Measurements from ENCODE around the gene SRRM4. TPM values are rescaled to one million over a fixed set of nuclear protein-coding genes. Genes with fewer than 3 reads are reported as not detected.

Gene SRRM4
- total and polyA plus RNA-seq, 10 of the 15 experiments (the other 5 are each of a cell fraction or from before 2014, with no cell fraction given) = under 0.01 to 0.01 TPM; not detected in 8

DNA sequence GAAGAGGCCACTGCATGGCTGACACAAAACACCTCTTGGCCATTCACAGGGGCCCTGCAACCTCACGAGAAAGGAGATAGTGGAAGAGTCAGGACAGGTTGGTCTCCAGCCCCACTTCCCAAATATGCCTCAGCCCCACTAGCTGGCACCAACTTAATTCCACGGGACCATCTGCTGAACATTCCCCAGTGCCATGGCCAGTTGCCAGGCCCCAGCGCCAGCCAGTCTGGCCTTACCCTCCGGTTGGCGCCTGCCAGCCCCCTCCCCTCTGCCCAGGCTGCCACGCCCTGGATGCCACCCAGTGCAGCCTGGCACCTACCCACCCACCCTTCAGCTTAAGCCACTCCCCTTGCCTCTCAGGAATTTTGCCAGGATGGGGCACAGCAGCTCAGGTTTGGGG lies 176.2 kb downstream of the SRRM4 start (continued):
- TF ChIP-seq, protein P1, sequence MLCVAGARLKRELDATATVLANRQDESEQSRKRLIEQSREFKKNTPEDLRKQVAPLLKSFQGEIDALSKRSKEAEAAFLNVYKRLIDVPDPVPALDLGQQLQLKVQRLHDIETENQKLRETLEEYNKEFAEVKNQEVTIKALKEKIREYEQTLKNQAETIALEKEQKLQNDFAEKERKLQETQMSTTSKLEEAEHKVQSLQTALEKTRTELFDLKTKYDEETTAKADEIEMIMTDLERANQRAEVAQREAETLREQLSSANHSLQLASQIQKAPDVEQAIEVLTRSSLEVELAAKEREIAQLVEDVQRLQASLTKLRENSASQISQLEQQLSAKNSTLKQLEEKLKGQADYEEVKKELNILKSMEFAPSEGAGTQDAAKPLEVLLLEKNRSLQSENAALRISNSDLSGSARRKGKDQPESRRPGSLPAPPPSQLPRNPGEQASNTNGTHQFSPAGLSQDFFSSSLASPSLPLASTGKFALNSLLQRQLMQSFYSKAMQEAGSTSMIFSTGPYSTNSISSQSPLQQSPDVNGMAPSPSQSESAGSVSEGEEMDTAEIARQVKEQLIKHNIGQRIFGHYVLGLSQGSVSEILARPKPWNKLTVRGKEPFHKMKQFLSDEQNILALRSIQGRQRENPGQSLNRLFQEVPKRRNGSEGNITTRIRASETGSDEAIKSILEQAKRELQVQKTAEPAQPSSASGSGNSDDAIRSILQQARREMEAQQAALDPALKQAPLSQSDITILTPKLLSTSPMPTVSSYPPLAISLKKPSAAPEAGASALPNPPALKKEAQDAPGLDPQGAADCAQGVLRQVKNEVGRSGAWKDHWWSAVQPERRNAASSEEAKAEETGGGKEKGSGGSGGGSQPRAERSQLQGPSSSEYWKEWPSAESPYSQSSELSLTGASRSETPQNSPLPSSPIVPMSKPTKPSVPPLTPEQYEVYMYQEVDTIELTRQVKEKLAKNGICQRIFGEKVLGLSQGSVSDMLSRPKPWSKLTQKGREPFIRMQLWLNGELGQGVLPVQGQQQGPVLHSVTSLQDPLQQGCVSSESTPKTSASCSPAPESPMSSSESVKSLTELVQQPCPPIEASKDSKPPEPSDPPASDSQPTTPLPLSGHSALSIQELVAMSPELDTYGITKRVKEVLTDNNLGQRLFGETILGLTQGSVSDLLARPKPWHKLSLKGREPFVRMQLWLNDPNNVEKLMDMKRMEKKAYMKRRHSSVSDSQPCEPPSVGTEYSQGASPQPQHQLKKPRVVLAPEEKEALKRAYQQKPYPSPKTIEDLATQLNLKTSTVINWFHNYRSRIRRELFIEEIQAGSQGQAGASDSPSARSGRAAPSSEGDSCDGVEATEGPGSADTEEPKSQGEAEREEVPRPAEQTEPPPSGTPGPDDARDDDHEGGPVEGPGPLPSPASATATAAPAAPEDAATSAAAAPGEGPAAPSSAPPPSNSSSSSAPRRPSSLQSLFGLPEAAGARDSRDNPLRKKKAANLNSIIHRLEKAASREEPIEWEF (IDR thresholded peaks at IDR 0.05; ENCODE audit: insufficient replicate concordance, low read depth, low read length) = no peak
- no peak for TF ChIP-seq SIX5 (IDR thresholded peaks at IDR 0.05; ENCODE audit: low read depth, low read length, severe bottlenecking)
- TF ChIP-seq, protein P2, sequence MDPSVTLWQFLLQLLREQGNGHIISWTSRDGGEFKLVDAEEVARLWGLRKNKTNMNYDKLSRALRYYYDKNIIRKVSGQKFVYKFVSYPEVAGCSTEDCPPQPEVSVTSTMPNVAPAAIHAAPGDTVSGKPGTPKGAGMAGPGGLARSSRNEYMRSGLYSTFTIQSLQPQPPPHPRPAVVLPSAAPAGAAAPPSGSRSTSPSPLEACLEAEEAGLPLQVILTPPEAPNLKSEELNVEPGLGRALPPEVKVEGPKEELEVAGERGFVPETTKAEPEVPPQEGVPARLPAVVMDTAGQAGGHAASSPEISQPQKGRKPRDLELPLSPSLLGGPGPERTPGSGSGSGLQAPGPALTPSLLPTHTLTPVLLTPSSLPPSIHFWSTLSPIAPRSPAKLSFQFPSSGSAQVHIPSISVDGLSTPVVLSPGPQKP (IDR thresholded peaks at IDR 0.05; ENCODE audit: low read depth, low read length) = no peak
- TF ChIP-seq, protein P3, sequence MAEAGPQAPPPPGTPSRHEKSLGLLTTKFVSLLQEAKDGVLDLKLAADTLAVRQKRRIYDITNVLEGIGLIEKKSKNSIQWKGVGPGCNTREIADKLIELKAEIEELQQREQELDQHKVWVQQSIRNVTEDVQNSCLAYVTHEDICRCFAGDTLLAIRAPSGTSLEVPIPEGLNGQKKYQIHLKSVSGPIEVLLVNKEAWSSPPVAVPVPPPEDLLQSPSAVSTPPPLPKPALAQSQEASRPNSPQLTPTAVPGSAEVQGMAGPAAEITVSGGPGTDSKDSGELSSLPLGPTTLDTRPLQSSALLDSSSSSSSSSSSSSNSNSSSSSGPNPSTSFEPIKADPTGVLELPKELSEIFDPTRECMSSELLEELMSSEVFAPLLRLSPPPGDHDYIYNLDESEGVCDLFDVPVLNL (IDR thresholded peaks at IDR 0.05; ENCODE audit: low read depth, low read length) = no peak
- no peak for TF ChIP-seq DPF2 (IDR thresholded peaks at IDR 0.05)
- TF ChIP-seq FOXK2 (IDR thresholded peaks at IDR 0.05) = no peak
- no peak for TF ChIP-seq KDM1A (IDR thresholded peaks at IDR 0.05; ENCODE audit: borderline replicate concordance)
- TF ChIP-seq EP300 (IDR thresholded peaks at IDR 0.05; ENCODE audit: borderline replicate concordance in 1 of 2, control insufficient read depth in 1 of 2, low read depth in 2 of 2, low read length in 2 of 2) = no peak
- no peak for TF ChIP-seq KAT2A (conservative IDR thresholded peaks at IDR 0.05; ENCODE audit: control insufficient read depth, low read depth, low read length)
